Anterior cingulate cortex (tissue), 58 donors: Measurements from ENCODE around the gene COASY.
"Not testable (repeated sequence)": the region's sequence is repeated elsewhere in the genome, so short reads cannot be mapped to it uniquely, and the experiment has no call there.

ENCODE experiments used
- DNase-seq, 58 donors: peaks; one replicate each; lab custom pipeline; 2025; lab: John Stamatoyannopoulos, UW

COASY gene

GRCh38 chr17:42548993-42549755 is 12.8 kb upstream of the COASY start:
- no peak for DNase-seq

GRCh38 chr17:42552736-42553135 is 9.2 kb upstream of the COASY start, which contains the start of gene HSD17B1:
Gene HSD17B1 (plus strand): TSS chr17:42552923. CDS start chr17:42552934, 11 bp downstream.
- not testable (repeated sequence) for DNase-seq

- no peak for DNase-seq
Measured at GRCh38 chr17:42553161-42553818, 8.7 kb upstream of the COASY start.

GRCh38 chr17:42553866-42554249 is 8.1 kb upstream of the COASY start:
- DNase-seq = no peak

GRCh38 chr17:42554250-42555121 is 7.5 kb upstream of the COASY start:
- peak in 57 of 58 donors; percentile 27 to 92 (median 78) for DNase-seq

DNA sequence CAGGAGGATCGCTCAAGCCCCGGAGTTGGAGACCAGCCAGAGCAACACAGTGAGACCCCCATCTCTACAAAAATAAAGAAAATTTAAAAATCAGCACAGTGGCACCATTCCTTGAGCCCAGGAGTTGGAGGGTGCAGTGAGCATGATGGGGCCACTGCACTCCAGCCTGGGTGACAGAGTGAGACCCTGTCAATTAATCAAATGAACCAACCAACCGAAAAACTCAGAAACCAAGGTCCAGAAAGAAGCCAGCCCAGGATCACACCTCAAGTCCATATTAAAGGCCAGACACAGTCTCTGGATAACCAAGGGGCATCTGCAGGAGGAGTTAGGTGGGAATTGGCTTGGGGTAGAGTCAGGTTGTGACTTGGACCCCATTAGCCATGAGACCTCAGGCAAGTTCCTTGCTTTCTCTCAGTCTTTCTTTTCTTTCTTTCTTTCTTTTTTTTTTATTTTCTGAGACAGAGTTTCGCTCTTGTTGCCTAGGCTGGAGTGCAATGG is 6.8 kb upstream of the COASY start:
- no peak for DNase-seq

DNA sequence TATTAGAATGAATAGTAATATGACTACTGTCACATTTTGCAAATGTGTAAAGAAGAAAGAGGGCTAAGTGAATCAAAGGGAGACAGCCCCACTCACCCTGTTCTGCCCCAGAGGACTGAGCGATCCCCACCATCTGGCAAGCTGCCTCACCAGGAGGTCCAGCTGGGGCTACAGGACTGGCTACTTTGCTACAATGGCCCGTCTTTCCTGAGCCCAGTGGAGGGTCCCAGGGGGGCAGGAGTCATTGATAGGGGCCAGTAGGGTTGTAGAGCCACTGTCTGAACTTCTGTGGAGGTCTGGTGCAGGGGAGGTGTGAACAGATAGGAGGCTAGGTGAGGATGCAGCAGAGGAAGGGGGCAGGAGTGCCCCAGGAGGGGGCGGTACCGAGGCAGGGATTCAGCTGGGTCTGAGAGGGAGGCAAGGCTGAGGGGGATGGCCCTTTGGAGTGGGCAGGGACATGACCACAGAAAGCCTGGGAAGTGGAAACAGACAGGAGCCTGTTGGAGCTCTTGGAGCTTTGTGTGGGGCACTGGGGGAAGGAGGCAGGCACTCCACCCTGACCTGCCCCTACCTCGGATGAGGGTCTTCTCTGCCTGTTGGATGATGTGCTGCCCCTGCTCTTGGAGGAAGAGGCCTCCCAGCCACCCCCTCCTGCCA is 5.9 kb upstream of the COASY start:
- DNase-seq = not testable (repeated sequence)

DNA sequence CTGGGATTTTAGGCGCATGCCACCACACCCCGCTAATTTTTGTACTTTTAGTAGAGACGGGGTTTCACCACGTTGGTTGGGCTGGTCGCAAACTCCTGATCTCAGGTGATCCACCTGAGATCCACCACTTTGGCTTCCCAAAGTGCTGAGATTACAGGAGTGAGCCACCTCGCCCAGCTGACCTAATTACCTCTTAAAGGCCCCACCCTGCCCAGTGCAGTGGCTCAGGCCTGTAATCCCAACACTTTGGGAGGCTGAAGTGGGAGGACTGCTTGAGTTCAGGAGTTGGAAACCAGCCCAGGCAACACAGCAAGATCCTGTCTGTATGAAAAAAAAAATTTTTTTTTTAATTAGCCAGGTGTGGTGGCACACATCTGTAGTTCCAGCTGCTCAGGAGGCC is 2.9 kb upstream of the COASY start:
- no peak for DNase-seq

DNA sequence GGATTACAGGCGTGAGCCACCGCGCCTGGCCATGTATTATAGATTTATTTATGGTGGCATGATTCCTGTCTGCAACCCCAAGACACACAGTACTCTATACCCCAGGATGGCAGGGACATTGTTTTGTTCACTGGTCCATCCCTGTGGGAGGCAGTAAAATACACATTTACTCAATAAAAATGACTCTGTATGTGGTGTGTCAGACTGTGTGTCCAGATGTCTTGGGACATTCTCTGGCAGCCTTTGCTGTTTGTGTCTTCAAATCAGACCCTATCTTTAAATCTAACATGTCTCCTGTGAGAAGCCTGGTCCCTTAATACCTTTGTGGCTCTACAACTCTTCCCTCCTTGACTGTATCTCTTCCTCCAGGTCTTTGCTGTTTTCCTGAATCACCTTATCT is 1.7 kb upstream of the COASY start:
- DNase-seq = no peak

DNA sequence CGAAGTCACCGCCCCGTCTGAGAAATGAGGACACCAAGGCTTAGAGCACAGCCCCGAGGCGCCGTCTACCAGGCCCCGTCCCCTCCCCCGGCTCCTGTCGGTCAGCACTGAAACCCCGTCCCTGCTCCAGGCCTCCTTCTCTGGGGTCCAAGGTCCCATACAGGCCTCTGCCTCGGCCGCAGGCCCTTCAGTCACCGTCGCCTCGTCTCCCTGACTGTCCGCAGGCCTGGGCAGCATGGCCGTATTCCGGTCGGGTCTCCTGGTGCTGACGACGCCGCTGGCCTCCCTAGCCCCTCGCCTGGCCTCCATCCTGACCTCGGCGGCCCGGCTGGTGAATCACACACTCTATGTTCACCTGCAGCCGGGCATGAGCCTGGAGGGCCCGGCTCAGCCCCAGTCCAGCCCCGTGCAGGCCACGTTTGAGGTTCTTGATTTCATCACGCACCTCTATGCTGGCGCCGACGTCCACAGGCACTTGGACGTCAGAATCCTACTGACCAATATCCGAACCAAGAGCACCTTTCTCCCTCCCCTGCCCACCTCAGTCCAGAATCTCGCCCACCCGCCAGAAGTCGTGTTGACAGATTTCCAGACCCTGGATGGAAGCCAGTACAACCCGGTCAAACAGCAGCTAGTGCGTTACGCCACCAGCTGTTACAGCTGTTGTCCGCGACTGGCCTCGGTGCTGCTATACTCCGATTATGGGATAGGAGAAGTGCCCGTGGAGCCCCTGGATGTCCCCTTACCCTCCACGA is 617 bp downstream of the COASY start:
- DNase-seq = peak in 3 of 58 donors; percentile 48 to 69 (median 57)

GRCh38 chr17:42563143-42563509 is 1.2 kb downstream of the COASY start:
- DNase-seq = no peak

- DNase-seq = no peak
Measured at GRCh38 chr17:42563543-42563942, 1.6 kb downstream of the COASY start.

- no peak for DNase-seq
Measured at GRCh38 chr17:42563950-42564349, 2.0 kb downstream of the COASY start.

GRCh38 chr17:42564815-42565522 is 3.0 kb downstream of the COASY start:
- no peak for DNase-seq

GRCh38 chr17:42565523-42566214 is 3.7 kb downstream of the COASY start:
- DNase-seq = no peak

DNA sequence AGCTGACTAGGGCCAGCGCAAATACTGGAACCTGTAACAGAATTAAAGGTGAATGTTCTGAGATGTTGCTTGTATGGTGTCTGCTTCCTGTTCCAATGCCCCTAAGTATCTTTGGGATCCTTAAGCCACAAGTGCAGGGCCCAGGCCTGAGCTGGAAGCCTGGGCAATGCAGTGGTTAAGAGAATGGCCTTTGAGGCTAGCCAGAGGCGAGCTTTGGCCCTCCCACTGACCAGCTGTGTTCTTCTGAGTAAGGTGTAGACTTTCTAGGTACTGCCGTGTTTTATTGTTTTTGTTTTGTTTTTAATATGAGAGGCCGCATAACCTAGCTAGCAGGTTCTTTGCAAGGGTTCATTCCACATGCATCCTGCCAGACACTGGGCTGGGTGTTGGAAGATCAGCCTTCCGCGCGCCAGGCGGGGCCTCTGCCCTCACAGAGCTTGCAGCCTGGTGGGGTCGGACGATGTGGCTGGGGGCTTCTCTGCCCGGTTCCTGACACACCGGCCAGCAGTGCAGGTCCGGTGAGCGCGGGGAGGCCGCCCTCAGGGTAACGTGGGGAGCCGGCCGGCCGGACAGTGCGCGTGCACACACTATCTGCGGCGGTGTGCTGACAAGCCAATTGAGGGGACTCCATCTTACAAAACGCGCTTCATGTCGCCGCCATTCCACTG is 4.4 kb downstream of the COASY start:
- peak in 1 of 58 donors; percentile 55 for DNase-seq

GRCh38 chr17:42566883-42567573 is 5.1 kb downstream of the COASY start, which contains the start of gene MLX:
Gene MLX (plus strand): TSS chr17:42567100. CDS start chr17:42567125, 25 bp downstream.
- peak; percentile 40 to 97 (median 88) for DNase-seq
